Measurements from ENCODE around the gene METAP1.
"Not testable (repeated sequence)": the region's sequence is repeated elsewhere in the genome, so short reads cannot be mapped to it uniquely, and the experiment has no call there.

Gene METAP1

GRCh38 chr4:99088023-99088449 is 92.5 kb downstream of the METAP1 start:
- no peak for TF ChIP-seq CTCF (IDR thresholded peaks at IDR 0.05; ENCODE audit: poor library complexity, severe bottlenecking)
- H3K4me1 ChIP-seq (ENCODE audit: insufficient read depth, poor library complexity, severe bottlenecking), result peaks cover 25% of the 10 kb centered on the region
- peak overlapping the region; percentile 48 for H3K4me3 ChIP-seq (ENCODE audit: severe bottlenecking)
- H3K27me3 ChIP-seq (ENCODE audit: insufficient read depth, poor library complexity, severe bottlenecking), result no peaks in the 10 kb centered on the region
- H3K27ac ChIP-seq (ENCODE audit: poor library complexity, severe bottlenecking), result peak overlapping the region; percentile 78
- DNase-seq (ENCODE audit: low spot score), result no peak
- H3K36me3 ChIP-seq (ENCODE audit: low read depth), result peaks cover 31% of the 10 kb centered on the region
- peak; percentile 47 for ATAC-seq (ENCODE audit: low read depth)
- peaks cover 3% of the 10 kb centered on the region for H3K9me3 ChIP-seq (ENCODE audit: severe bottlenecking)

DNA sequence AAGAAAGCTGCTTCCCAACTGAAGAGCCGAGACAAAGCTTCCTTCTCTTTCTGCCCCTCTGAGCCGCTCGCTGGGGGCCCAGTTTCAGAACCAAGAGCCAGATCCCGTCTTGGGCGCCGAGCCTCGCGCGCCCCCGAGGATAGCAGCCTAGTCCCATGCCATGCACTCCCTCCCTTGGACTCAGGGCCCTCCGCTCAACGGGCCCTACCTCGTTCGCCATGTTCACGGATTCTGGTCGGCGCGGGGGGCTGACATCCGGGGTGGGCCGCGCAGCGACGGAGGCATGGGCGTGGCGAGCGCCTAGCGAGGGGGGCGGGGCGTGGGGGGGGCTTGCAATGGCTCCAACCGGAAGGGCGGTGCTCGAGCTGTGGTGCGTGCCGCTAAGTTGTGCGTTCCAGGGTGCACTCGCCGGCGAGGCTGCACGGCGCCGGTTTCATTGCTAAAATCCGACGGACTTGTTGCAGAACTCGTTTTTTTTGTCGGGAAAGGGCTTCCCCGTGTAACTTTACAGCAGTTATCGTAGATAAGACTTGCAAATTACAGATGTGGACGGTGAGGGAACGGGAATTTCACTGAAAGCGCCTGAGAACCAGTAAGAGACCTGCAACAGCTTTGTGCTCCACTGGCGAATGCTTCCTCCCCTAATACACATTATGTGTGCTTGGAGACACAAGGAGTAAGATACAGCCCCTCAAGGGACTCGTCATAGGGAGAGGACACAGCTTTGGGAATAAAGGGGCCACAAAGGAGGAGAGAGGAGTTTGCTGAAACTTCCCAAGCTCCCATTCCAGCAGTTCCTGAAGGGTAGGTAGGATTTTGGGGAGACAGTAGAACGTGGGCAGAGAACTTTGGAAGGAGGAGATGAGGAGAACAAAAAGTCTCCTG is 93.2 kb downstream of the METAP1 start, which contains the start of gene ADH5:
Gene ADH5 (minus strand): TSS at position 308 of the 885 bp plus-strand sequence. CDS start 88 bp downstream, at position 220.
- H3K9me3 ChIP-seq (ENCODE audit: severe bottlenecking), result peaks cover 3% of the 10 kb centered on the region
- peaks cover 25% of the 10 kb centered on the region for H3K36me3 ChIP-seq (ENCODE audit: low read depth)
- H3K4me1 ChIP-seq (ENCODE audit: insufficient read depth, poor library complexity, severe bottlenecking), result peaks cover 25% of the 10 kb centered on the region
- DNase-seq (ENCODE audit: low spot score), result peak; percentile 82
- no peaks in the 10 kb centered on the region for H3K27me3 ChIP-seq (ENCODE audit: insufficient read depth, poor library complexity, severe bottlenecking)
- H3K4me3 ChIP-seq (ENCODE audit: severe bottlenecking), result peak within 1 kb of the TSS; percentile 48
- peak; percentile 82 for ATAC-seq (ENCODE audit: low read depth)
- H3K27ac ChIP-seq (ENCODE audit: poor library complexity, severe bottlenecking), result peak within 1 kb of the TSS; percentile 78
- TF ChIP-seq CTCF (IDR thresholded peaks at IDR 0.05; ENCODE audit: poor library complexity, severe bottlenecking), result no peak

DNA sequence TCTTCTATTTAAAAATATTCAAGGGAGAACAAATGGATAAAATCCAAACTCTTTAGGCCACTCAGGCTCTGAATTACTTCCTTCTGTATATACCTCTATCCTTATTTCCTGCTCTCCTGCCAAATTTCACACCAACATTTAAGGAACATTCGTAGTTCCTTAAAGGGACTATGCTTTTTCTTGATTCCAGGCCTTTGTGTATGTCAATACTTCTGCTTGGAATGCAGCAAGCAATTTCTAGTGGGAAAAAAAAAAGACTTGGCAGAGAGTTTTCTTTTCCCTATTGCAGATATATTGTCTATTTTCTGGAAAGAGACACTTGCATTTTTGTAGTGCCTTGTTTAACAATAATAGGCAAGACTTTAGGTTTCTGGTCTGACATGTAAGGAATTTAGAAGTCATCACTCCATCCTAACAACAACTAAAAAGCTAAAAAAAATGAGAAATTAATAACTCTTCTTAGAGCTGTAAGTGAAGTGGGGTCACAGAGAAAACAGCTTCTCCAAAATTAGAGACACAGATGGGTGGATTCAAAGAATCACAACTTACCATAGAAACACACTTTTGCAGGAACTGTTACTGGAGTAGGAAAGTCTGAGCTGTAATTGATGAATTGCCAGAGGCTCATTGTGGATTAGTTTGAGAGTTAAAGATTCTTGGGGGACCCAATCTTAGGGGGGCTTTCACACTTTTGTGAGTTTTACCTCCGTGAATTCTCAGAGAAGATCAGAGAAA is 95.1 kb downstream of the METAP1 start:
- TF ChIP-seq CTCF (IDR thresholded peaks at IDR 0.05; ENCODE audit: poor library complexity, severe bottlenecking), result no peak
- Histone ChIP-seq H3K4me3 (ENCODE audit: severe bottlenecking) (peak overlapping the region; percentile 48), H3K27me3 (ENCODE audit: insufficient read depth, poor library complexity, severe bottlenecking) (no peaks in the 10 kb centered on the region), H3K9me3 (ENCODE audit: severe bottlenecking) (peaks cover 3% of the 10 kb centered on the region), H3K27ac (ENCODE audit: poor library complexity, severe bottlenecking) (peak overlapping the region; percentile 78), H3K4me1 (ENCODE audit: insufficient read depth, poor library complexity, severe bottlenecking) (peaks cover 25% of the 10 kb centered on the region), H3K36me3 (ENCODE audit: low read depth) (peaks cover 5% of the 10 kb centered on the region)
- DNase-seq (ENCODE audit: low spot score) (no peak), ATAC-seq (ENCODE audit: low read depth) (no peak)

DNA sequence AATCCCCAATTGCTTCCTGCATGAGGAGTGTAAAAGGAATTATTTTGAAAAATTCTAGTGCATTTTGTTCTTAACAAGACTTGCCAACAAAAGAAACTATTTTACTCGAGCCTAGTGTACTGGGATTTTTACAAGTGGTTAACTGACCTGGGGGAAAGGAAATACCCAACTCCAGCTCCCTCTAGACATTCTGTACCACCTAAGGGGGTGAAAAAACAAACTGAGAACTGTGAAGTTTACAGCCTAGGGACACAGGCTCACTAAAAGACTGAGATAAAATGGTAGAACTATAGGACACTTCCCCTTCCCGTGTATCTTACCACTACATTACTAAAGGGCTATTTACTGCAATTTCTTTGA is 95.7 kb downstream of the METAP1 start:
- Histone ChIP-seq H3K27ac (ENCODE audit: poor library complexity, severe bottlenecking) (peak overlapping the region; percentile 78), H3K27me3 (ENCODE audit: insufficient read depth, poor library complexity, severe bottlenecking) (no peaks in the 10 kb centered on the region), H3K4me3 (ENCODE audit: severe bottlenecking) (no peak overlapping the region), H3K4me1 (ENCODE audit: insufficient read depth, poor library complexity, severe bottlenecking) (peaks cover 25% of the 10 kb centered on the region), H3K9me3 (ENCODE audit: severe bottlenecking) (peaks cover 3% of the 10 kb centered on the region), H3K36me3 (ENCODE audit: low read depth) (peaks cover 4% of the 10 kb centered on the region)
- no peak for TF ChIP-seq CTCF (IDR thresholded peaks at IDR 0.05; ENCODE audit: poor library complexity, severe bottlenecking)
- DNase-seq (ENCODE audit: low spot score), result no peak
- ATAC-seq (ENCODE audit: low read depth), result no peak

- not testable (repeated sequence) for H3K9me3 ChIP-seq (ENCODE audit: severe bottlenecking); H3K36me3 ChIP-seq (ENCODE audit: low read depth); H3K4me3 ChIP-seq (ENCODE audit: severe bottlenecking); ATAC-seq (ENCODE audit: low read depth); H3K27me3 ChIP-seq (ENCODE audit: insufficient read depth, poor library complexity, severe bottlenecking); DNase-seq (ENCODE audit: low spot score)
- H3K4me1 ChIP-seq (ENCODE audit: insufficient read depth, poor library complexity, severe bottlenecking), result peaks cover 25% of the 10 kb centered on the region
- H3K27ac ChIP-seq (ENCODE audit: poor library complexity, severe bottlenecking), result peak overlapping the region; percentile 78
Measured at GRCh38 chr4:99091841-99092240, 96.3 kb downstream of the METAP1 start.

Measured in RWPE2 (cell line).